ENCODE data around the gene HIVEP2.

DNA sequence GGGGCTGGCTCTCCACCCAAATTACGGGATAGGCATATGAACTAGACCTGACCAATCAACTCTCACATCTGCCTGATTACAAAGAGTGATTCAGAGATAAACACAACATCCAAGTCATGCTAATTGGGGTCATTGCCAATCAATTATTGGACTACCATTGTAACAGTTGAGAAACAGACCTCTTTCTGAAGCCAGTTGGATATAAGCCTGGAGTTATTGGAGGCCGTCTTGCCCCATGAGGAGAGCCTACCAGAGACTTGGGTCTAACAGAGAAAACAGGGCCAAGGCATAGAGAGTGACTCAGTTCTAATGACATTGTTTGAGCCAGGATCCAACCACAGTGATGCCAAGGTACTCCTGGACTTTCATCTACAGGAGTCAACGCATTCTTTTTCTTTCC is 39.4 kb upstream of the HIVEP2 start:
- TF ChIP-seq, protein P1, sequence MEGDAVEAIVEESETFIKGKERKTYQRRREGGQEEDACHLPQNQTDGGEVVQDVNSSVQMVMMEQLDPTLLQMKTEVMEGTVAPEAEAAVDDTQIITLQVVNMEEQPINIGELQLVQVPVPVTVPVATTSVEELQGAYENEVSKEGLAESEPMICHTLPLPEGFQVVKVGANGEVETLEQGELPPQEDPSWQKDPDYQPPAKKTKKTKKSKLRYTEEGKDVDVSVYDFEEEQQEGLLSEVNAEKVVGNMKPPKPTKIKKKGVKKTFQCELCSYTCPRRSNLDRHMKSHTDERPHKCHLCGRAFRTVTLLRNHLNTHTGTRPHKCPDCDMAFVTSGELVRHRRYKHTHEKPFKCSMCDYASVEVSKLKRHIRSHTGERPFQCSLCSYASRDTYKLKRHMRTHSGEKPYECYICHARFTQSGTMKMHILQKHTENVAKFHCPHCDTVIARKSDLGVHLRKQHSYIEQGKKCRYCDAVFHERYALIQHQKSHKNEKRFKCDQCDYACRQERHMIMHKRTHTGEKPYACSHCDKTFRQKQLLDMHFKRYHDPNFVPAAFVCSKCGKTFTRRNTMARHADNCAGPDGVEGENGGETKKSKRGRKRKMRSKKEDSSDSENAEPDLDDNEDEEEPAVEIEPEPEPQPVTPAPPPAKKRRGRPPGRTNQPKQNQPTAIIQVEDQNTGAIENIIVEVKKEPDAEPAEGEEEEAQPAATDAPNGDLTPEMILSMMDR (IDR thresholded peaks at IDR 0.05) = no peak
- TF ChIP-seq POLR2A (IDR thresholded peaks at IDR 0.05) (no peak), EP300 (IDR thresholded peaks at IDR 0.05) (no peak)
